Rectal smooth muscle tissue (tissue), 1 donor: ENCODE data around the gene IFNAR2.
"Not testable (repeated sequence)": the region's sequence is repeated elsewhere in the genome, so short reads cannot be mapped to it uniquely, and the experiment has no call there.

Source experiments
- H3K27ac ChIP-seq: one replicate; pipeline ENCODE4 v1.7.0; 2013; ENCODE audit warnings: low read depth, low read length, inconsistent platforms
- H3K27me3 ChIP-seq: one replicate; pipeline ENCODE4 v1.7.0; 2013; ENCODE audit warnings: low read length; ENCODE audit not compliant: control insufficient read depth, insufficient read depth
- H3K36me3 ChIP-seq: one replicate; pipeline ENCODE4 v1.7.0; 2013; ENCODE audit warnings: low read length; ENCODE audit not compliant: control insufficient read depth, insufficient read depth
- H3K4me1 ChIP-seq: one replicate; pipeline ENCODE4 v1.7.0; 2013; ENCODE audit warnings: low read length; ENCODE audit not compliant: control insufficient read depth, insufficient read depth
- H3K4me3 ChIP-seq: one replicate; pipeline ENCODE4 v1.7.0; 2013; ENCODE audit warnings: low read length
- H3K9ac ChIP-seq: one replicate; pipeline ENCODE4 v1.7.0; 2013; ENCODE audit warnings: low read length

The IFNAR2 gene

DNA sequence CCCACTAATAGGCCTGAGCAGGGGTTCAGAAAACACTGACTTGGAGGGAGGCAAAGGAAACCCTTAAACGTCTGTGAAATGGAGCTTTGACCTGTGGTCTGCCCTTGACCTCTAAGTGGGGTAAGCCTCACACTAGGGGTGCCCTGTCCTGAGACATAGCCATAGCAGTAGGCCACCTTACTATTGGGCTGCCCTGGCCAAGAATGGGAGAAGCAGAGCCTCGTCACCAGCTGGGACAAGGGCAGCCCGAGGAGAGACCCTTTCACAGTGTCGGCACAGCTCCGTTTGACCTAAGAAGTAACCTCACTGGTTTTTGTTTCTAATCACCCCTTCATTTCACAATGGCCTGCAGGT is 26.4 kb upstream of the IFNAR2 start:
- Histone ChIP-seq H3K27me3 (no peaks in the 10 kb centered on the region), H3K27ac (no peak overlapping the region), H3K9ac (no peak overlapping the region), H3K4me1 (peaks cover 3% of the 10 kb centered on the region), H3K36me3 (no peaks in the 10 kb centered on the region), H3K4me3 (no peak overlapping the region)

DNA sequence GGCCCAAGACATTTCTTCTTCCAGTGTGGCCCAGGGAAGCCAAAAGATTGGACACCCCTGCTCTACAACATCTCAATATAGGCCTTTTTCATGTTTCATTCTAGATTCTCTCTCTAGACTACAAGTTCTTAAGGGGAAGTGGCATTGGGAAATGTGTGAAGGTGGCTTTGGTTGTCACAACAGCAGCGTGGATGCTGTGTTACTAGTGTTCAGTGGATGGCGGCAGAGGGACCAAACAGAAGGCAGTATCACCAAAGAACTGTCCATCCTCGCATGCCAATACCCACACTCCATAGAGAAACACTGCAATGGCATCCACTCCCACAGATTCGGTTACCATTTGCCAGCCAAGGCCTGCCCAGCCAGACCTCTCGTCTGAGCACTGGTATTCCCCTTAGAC is 24.3 kb upstream of the IFNAR2 start:
- H3K4me1 ChIP-seq = peaks cover 3% of the 10 kb centered on the region
- no peak overlapping the region for H3K4me3 ChIP-seq
- no peaks in the 10 kb centered on the region for H3K36me3 ChIP-seq

DNA sequence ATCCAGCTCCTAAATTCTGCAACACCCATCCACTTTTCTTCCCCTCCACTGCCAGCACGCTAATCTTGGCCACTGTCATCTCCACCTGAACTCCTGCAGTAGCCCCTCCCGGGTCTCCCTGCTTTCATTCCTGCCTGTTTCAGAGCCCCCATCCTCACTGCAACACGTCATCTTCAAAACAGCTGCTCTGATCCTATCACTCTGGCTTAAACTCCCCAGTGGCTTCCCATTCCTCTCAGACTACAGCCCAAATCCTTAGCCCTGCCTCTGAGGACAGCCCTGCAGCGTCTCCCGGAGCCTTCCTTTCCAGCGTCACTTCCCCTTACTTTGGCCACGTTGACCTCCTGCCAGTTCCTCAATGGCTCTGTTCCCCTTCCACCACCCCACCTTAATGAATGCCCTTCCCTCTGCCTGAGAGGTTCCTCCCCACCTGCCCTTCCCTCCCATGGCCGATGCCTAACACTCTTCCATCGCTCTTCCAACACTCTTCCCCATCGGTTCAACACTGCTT is 22.9 kb upstream of the IFNAR2 start:
- Histone ChIP-seq H3K36me3 (no peaks in the 10 kb centered on the region), H3K27me3 (no peaks in the 10 kb centered on the region), H3K27ac (no peak overlapping the region), H3K4me3 (no peak overlapping the region), H3K9ac (no peak overlapping the region), H3K4me1 (peaks cover 3% of the 10 kb centered on the region)

More for the DNA sequence above, 24.3 kb upstream of the IFNAR2 start:
- Histone ChIP-seq H3K27ac (no peak overlapping the region), H3K9ac (no peak overlapping the region), H3K27me3 (no peaks in the 10 kb centered on the region)

DNA sequence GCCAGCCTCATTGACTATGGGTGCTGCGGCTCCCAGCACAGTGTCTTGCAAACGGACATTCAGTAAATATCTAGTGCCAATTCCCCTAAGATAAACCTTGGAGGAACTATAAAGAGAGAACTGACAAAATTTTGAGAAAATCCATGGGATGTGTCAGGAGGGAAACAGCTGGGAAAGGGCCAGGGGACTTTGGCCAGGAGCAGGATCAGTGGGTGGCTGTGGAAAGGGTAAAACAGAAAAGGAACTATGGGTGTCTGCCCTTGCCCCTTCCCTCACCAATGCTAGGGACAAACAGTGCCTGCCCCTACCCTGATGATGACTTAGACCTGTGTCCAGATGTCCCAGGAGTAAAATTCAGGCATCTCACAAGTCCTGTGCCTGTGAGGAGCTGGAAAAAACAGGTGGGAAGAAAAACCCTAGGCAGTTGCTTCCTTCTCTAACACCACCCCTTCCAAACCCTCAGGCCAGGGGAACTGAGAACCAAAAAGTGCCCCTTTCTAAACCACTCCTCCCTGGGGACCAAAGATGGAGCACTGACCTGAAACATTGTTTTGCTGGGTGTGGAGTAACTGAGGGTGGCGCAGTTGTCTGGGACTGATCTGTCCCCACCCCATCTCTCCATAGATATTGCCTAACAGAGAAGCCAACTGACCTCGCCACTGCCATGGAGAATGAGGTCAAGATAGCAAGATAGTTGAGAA is 22.1 kb upstream of the IFNAR2 start:
- Histone ChIP-seq H3K36me3 (no peaks in the 10 kb centered on the region), H3K4me3 (no peak overlapping the region), H3K9ac (no peak overlapping the region), H3K27me3 (no peaks in the 10 kb centered on the region), H3K27ac (no peak overlapping the region), H3K4me1 (peaks cover 3% of the 10 kb centered on the region)

DNA sequence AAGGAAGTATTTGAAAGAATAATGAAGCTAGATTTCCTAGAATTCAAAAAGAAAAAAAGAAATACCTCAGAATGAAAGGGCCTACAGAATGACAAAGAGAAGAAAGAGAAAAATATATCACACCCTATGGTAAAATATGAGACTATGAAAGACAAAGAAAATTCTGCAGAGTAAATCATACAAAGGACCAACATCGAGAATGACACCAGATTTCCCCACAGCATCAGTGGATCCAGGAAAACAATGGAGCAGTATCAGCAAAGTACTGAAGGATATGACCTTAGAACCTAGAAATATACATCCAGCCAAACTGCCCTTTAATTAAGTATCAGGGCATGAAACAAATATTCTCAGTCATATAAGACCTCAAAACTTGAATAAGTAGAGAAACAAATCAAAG is 21.2 kb upstream of the IFNAR2 start:
- Histone ChIP-seq H3K4me1 (peaks cover 3% of the 10 kb centered on the region), H3K36me3 (no peaks in the 10 kb centered on the region), H3K27me3 (no peaks in the 10 kb centered on the region), H3K4me3 (no peak overlapping the region), H3K27ac (no peak overlapping the region), H3K9ac (no peak overlapping the region)

DNA sequence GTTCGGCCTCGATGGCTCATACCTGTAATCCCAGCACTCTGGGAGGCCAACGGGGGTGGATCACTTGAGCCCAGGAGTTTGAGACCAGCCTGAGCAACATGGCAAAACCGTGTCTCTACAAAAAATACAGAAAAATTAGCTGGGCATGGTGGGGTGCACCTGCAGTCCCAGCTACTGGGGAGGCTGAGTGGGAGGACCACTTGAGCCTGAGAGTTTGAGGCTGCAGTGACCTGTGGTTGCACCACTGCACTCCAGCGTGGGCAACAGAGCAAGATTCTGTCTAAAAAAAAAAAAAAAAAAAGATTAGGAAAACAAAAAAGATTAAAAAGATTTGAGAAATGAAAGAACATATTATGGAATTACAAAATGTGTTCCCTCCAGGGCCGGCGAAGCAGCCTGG is 18.4 kb upstream of the IFNAR2 start:
- Histone ChIP-seq H3K36me3 (no peaks in the 10 kb centered on the region), H3K27ac (no peak overlapping the region), H3K9ac (no peak overlapping the region), H3K27me3 (no peaks in the 10 kb centered on the region), H3K4me1 (no peaks in the 10 kb centered on the region), H3K4me3 (no peak overlapping the region)

DNA sequence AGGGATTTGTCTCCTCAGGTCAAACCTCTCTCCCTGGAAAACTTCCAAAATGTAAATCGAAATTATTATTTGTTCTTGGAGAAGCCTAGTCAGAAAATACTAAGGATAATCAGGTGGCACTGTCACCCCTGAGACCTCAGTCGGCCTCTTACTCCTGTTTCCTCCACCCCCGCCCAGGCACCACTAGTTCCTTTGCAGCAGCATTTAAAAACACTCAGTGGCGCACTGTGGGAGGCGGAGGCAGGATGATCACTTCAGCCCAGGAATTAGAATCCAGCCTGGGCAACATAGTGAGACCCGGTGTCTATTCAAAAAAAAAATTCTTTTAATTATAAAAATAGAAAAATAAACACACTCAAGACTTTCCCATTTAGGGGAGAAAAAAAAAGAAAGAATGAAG is 18.0 kb upstream of the IFNAR2 start:
- no peak overlapping the region for H3K4me3 ChIP-seq
- no peaks in the 10 kb centered on the region for H3K4me1 ChIP-seq
- no peak overlapping the region for H3K27ac ChIP-seq
- no peaks in the 10 kb centered on the region for H3K27me3 ChIP-seq
- H3K36me3 ChIP-seq = no peaks in the 10 kb centered on the region
- H3K9ac ChIP-seq = no peak overlapping the region

DNA sequence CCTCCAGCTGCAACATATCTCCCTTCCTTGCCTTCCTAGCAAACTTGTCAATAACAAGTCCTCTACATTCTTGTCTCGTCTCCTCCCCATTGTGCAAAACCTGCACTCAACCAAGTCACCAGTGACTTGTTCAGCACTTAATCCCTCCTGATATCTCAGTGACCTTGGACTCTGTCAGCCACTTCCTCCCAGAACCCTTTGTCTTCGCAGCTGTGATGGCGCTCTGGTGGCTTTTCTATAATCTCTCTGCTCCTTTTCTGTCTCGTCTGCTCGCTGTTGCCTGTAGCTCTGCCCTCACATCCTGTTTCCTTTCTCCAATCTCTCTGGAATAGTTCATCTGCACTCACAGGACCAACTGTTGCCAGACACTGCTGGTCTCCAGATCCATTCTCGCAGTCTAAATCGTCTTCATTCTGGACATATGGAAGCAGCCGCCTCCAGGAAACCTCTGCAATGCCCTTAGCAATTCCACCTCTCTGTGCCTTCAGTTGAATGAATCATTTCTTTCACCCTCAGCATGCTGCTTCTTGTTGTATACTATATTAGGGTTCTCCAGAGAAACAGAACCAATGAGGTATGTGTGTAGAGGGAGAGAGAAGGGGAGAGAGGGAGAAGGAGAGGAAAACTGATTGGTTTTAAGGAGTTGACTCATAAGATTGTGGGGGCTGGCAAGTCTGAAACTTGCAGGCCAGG is 17.4 kb upstream of the IFNAR2 start:
- H3K9ac ChIP-seq = no peak overlapping the region
- no peak overlapping the region for H3K27ac ChIP-seq
- no peaks in the 10 kb centered on the region for H3K27me3 ChIP-seq
- no peaks in the 10 kb centered on the region for H3K4me1 ChIP-seq
- H3K4me3 ChIP-seq = no peak overlapping the region
- H3K36me3 ChIP-seq = no peaks in the 10 kb centered on the region

DNA sequence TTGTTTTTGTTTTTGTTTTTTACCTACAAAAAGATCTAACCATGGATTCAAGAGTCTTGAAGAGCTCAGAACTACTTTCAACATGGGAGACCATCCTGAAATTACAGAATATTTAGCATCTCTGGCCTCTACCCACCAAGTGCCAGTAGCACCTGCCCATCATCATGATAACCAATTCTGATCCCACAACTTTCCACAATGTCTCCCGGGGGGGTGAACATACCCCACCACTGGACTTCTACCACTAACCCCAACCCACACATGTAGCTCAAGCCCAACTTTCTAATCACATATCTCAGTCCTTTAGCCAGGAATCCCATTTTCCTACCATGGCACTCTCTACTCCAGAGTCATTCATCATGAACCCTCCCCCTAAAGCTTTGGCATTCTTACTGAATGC is 15.7 kb upstream of the IFNAR2 start:
- no peak overlapping the region for H3K4me3 ChIP-seq
- no peak overlapping the region for H3K27ac ChIP-seq
- H3K36me3 ChIP-seq = no peaks in the 10 kb centered on the region
- H3K27me3 ChIP-seq = no peaks in the 10 kb centered on the region
- H3K9ac ChIP-seq = no peak overlapping the region
- H3K4me1 ChIP-seq = no peaks in the 10 kb centered on the region

DNA sequence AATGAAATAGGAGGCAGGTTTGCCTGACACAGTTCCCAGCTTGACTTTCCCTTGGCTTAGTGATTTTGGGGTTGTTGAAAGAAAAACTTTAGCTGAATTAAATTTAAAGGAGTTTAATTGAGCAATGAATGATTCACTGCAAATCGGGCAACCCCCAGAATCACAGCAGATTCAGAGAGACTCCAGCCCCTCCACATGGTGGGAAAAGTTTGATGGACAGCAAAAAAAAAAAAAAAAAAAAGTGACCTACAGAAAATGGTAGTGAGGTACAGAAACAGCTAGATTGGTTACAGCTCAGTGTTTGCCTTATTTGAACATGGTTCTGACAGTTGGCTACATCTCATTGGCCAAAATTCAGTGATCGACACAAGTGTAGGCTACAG is 12.6 kb upstream of the IFNAR2 start:
- no peak overlapping the region for H3K9ac ChIP-seq
- H3K36me3 ChIP-seq = no peaks in the 10 kb centered on the region
- H3K27ac ChIP-seq = no peak overlapping the region
- H3K4me1 ChIP-seq = no peaks in the 10 kb centered on the region
- no peaks in the 10 kb centered on the region for H3K27me3 ChIP-seq
- H3K4me3 ChIP-seq = no peak overlapping the region

DNA sequence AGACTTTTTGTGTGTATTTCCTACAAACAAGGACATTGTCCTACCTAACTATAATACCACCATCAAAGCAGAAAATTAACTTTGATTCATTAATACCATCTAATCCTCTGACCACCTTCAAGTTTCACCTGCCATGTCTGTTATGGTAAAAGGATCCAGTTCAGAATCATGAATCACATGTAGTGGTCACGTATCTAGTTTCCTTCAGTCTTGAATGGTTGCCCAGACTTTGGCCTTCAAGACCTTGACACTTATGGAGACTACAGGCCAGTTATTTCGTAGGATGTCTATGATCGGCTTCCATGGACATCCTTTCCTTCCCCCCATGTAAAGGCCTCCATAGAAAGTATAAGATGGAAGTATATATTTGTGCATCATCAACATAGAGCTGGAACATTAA is 10.4 kb upstream of the IFNAR2 start:
- H3K27me3 ChIP-seq = no peaks in the 10 kb centered on the region
- H3K36me3 ChIP-seq = no peaks in the 10 kb centered on the region
- H3K9ac ChIP-seq = no peak overlapping the region
- H3K4me1 ChIP-seq = no peaks in the 10 kb centered on the region
- no peak overlapping the region for H3K4me3 ChIP-seq
- H3K27ac ChIP-seq = no peak overlapping the region

DNA sequence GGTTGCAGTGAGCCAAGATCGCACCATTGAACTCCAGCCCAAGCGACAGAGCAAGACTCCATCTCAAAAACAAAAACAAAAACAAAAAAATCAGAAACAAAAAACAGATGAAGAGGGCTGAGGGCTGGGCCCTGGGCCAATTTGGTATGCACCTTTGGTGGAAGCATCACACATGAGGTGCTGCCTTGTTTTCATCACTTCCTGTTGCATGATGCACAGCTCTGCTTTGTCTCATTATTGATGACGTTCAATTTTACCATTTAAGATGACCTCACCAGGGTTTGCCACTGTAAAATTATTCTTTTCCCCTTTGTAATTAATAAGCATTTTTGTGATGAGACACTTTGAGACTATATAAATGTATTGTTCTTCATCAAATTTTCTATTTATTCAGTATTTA is 9.8 kb upstream of the IFNAR2 start:
- no peak overlapping the region for H3K4me3 ChIP-seq
- no peaks in the 10 kb centered on the region for H3K27me3 ChIP-seq
- no peak overlapping the region for H3K9ac ChIP-seq
- no peaks in the 10 kb centered on the region for H3K4me1 ChIP-seq
- no peaks in the 10 kb centered on the region for H3K36me3 ChIP-seq
- H3K27ac ChIP-seq = no peak overlapping the region

DNA sequence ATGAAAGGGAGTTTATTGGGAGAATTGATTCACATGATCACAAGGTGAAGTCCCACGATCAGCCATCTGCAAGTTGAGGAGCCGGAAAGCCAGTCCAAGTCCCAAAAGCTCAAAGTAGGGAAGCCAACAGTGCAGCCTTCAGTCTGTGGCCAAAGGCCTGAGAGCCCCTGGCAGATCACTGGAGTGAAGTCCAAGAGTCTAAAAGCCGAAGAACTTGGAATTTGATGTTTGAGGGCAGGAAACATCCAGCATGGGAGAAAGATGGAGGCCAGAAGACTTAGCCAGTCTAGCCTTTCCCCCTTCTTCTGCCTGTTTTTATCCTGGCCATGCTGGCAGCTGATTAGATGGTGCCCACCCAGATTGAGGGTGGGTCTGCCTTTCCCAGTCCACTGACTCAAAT is 4.4 kb upstream of the IFNAR2 start:
- H3K27ac ChIP-seq, H3K36me3 ChIP-seq, H3K4me1 ChIP-seq, H3K27me3 ChIP-seq, H3K4me3 ChIP-seq, H3K9ac ChIP-seq: not testable (repeated sequence)
